Prostate gland (tissue), 2 donors: ENCODE measurements around the gene ULK1. TPM values are rescaled to one million over a fixed set of nuclear protein-coding genes. Genes with fewer than 3 reads are reported as not detected.

Experiments used
- DNase-seq: peaks from one replicate; pipeline ENCODE4 v3.0.0-alpha.2; 2019; ENCODE audit warnings: low spot score
- H3K27ac ChIP-seq, 2 donors: fragments of 200-600 bp; sonication (generic); 2 replicates each; pipeline ENCODE4 v1.5.1; 2017 to 2019
- H3K27me3 ChIP-seq: fragments of 200-600 bp; sonication (generic); replicated peaks from 2 replicates; pipeline ENCODE4 v1.5.1; 2019; ENCODE audit not compliant: insufficient read depth
- H3K36me3 ChIP-seq, 2 donors: fragments of 200-600 bp; sonication (generic); 1 replicate in 1 of 2; 2 replicates in 1 of 2; pipeline versions ENCODE4 v1.5.1 to v1.8.1; 2017 to 2019
- H3K4me1 ChIP-seq: fragments of 200-600 bp; sonication (generic); replicated peaks from 2 replicates; pipeline ENCODE4 v1.5.1; 2019
- H3K4me3 ChIP-seq, 2 donors: fragments of 200-600 bp; sonication (generic); 2 replicates each; pipeline ENCODE4 v1.5.1; 2017 to 2019
- H3K9me3 ChIP-seq: fragments of 200-600 bp; sonication (generic); 2 replicates; pipeline ENCODE4 v1.5.1; 2017
- POLR2A ChIP-seq: fragments of 450-650 bp; IDR thresholded peaks from one replicate; pipeline ENCODE4 v1.6.1; 2016; ENCODE audit warnings: antibody characterized with exemption, mild to moderate bottlenecking
- POLR2AphosphoS5 ChIP-seq: sonication (generic); formaldehyde crosslinking; IDR thresholded peaks from one replicate; pipeline ENCODE4 v1.6.1; 2017; ENCODE audit warnings: antibody characterized with exemption
- WGBS: methylation state at CpG from one replicate; pipeline ENCODE4 v1.1.5; 2018; 5-methylcytosine and 5-hydroxymethylcytosine counted together
- intact Hi-C: fragments of 100-400 bp; cut with DNase I; formaldehyde crosslinking; loops from one replicate; pipeline ENCODE4 v1.14.2; 2022
- total RNA-seq, 2 donors: library from RNA; depleted of rRNA; stranded (reverse); fragments of >200 nt; gene quantifications; one replicate each; pipeline ENCODE4 v1.1.0, GENCODE V29; 2016
- TF ChIP-seq, protein P1 (sequence below), 4 experiments: fragments of 200-600 bp in 2 of 4; fragments of 450-650 bp in 2 of 4; sonication (generic) in 2 of 4; IDR thresholded peaks; 1 replicate in 3 of 4; 2 replicates in 1 of 4; pipeline ENCODE4 v1.5.1; 2016 to 2019; ENCODE audit warnings: antibody characterized with exemption in 4 of 4, mild to moderate bottlenecking in 2 of 4, moderate library complexity in 2 of 4

The ULK1 gene
- total RNA-seq, 2 donors from 2014 or later: 26.2 to 62.5 TPM

DNA sequence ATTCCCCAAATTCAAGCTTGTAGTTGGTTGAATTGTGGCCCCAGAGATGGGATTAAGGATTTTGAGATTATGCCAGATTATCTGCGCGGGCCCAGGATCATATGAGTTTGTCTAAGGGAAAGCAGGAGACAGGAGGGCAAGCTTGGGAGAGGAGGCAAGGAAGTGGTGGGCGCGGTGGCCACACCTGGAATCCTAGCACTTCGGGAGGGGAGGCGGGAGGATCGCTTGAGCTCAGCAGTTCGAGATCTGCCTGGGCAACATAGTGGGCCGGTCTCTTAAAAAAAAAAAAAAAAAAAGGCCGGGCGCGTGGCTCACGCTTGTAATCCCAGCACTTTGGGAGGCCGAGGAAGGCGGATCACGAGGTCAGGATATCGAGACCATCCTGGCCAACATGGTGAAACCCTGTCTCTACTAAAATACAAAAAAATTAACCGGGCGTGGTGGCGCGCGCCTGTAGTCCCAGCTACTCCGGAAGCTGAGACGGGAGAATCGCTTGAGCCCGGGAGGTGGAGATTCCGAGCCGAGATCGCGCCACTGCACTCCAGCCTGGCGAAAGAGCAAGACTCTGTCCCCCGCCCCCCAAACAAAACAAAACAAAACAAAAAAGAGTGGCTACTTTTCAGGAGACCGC lies 33.8 kb downstream of the ULK1 start:
- intact Hi-C loops: no loop called here
- WGBS: 39% methylated on average over 33 of the region's 33 CpGs

DNA sequence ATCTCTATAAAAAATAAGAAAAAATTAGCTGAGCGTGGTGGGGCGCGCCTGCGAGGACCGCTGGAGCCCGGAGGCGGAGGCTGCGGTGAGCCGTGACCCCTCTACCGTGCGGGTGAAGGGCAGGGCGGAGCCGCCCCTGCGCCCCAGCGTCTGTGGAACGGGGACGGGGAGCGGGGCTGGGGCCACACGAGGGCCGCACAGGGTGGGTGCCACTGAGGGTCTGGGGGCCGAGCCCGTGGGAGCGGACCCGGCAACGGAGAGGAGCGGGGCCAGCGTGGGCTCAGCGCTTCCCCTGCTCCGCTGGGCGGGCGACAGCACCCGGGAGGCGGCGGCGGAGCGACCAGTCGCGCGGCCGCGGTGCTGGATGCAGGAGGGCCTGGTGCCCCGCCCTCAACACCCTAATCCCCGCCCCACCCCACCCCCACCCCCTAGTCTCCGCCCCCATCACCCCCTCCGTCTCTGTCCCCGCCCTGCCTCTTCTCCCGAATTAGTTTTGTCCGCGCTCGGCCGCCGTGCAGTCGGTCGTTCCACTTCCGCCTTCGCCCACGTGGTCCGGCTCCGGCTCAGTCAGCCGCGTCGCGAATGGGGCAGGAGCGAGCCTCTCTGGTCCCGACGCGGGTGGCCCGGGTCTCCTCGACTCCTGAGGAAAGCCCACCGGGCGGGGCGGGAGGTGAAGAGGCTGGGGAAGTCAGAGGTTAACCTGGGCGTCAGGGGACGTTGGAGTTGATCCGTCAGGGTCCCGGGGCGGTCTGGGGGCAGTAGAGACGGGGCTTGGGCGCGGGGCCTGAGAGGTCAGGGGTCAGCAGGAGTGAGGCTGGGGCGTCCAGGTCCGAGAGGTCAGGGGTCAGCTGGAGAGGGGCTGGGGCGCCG lies 34.5 kb downstream of the ULK1 start, which contains the start of gene PUS1:
PUS1 (plus strand) TSS at position 566 of the 870 bp plus-strand sequence. CDS start 447 bp downstream, outside the sequence.
- Histone ChIP-seq H3K27me3 (no peaks in the 10 kb centered on the region), H3K36me3 (no peaks in the 10 kb centered on the region)

More for the DNA sequence above, 33.8 kb downstream of the ULK1 start:
- Histone ChIP-seq H3K4me3 (peak overlapping the region; percentile 58 to 64), H3K9me3 (no peaks in the 10 kb centered on the region), H3K4me1 (no peaks in the 10 kb centered on the region), H3K36me3 (no peaks in the 10 kb centered on the region), H3K27me3 (no peaks in the 10 kb centered on the region), H3K27ac (peak overlapping the region; percentile 80)
- no peak for DNase-seq
- no peak for TF ChIP-seq POLR2A
- TF ChIP-seq, protein P1, sequence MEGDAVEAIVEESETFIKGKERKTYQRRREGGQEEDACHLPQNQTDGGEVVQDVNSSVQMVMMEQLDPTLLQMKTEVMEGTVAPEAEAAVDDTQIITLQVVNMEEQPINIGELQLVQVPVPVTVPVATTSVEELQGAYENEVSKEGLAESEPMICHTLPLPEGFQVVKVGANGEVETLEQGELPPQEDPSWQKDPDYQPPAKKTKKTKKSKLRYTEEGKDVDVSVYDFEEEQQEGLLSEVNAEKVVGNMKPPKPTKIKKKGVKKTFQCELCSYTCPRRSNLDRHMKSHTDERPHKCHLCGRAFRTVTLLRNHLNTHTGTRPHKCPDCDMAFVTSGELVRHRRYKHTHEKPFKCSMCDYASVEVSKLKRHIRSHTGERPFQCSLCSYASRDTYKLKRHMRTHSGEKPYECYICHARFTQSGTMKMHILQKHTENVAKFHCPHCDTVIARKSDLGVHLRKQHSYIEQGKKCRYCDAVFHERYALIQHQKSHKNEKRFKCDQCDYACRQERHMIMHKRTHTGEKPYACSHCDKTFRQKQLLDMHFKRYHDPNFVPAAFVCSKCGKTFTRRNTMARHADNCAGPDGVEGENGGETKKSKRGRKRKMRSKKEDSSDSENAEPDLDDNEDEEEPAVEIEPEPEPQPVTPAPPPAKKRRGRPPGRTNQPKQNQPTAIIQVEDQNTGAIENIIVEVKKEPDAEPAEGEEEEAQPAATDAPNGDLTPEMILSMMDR (IDR thresholded peaks at IDR 0.05): no peak
- no peak for TF ChIP-seq POLR2AphosphoS5

DNA sequence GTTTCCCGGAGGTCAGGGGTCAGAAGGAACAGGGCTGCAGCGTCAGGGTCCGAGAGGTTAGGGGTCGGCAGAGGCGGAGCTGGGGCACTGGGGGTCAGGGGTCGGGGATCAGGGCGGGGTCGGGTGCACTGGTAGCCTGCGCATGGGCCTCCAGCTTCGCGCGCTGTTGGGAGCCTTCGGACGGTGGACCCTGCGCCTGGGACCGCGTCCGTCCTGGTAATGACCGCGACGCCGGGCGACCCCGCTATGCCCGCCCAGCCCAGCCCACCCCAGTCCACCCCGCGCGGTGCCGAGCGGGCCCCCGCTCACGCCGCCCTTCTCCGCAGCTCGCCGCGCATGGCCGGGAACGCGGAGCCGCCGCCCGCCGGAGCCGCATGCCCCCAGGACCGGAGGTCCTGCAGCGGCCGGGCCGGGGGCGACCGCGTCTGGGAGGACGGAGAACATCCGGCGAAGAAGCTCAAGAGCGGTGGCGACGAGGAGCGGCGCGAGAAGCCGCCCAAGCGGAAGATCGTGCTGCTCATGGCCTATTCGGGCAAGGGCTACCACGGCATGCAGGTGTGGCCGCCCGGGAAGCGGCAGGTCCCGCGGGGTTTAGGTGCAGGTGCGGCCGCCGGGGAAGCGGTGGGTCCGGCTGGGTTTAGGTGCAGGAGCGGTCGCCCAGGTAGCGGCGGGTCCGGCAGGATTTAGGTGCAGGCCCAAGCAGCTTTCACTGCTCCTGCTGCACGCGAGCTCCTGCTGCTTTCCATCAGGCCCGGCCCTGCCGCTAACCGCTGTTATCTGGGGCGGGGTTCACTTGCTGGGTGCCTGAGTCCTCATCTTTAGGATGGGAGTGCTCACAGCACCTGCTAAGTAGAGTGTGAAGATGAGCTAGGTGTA lies 35.4 kb downstream of the ULK1 start:
- H3K36me3 ChIP-seq: no peaks in the 10 kb centered on the region
- no peak for DNase-seq
- H3K27me3 ChIP-seq: no peaks in the 10 kb centered on the region
- intact Hi-C loops: loop anchor here (1.0 to 2.0 kb wide), 2 partner anchors 19 to 36 kb away; partner anchors contain the start of genes EP400 and ULK1
- no peaks in the 10 kb centered on the region for H3K4me1 ChIP-seq
- TF ChIP-seq POLR2AphosphoS5 (no peak), POLR2A (no peak)
- TF ChIP-seq, protein P1 (IDR thresholded peaks at IDR 0.05): no peak
- H3K4me3 ChIP-seq: peak overlapping the region; percentile 58 to 64
- H3K9me3 ChIP-seq: no peaks in the 10 kb centered on the region
- WGBS: under 1% methylated on average over 60 of the region's 87 CpGs
- H3K27ac ChIP-seq: peak overlapping the region in 1 of 2 donors; percentile 80

More for the DNA sequence above, 34.5 kb downstream of the ULK1 start, which contains the start of gene PUS1:
- no peaks in the 10 kb centered on the region for H3K9me3 ChIP-seq
- WGBS: 1% methylated on average over 75 of the region's 84 CpGs
- intact Hi-C loops: loop anchor here (1.0 kb wide), 1 partner anchor 35 kb away; the partner anchor contains the start of gene ULK1
- H3K4me1 ChIP-seq: no peaks in the 10 kb centered on the region
- peak within 1 kb of the TSS; percentile 80 for H3K27ac ChIP-seq
- peak within 1 kb of the TSS; percentile 58 to 64 for H3K4me3 ChIP-seq
- DNase-seq: peak; percentile 92
- TF ChIP-seq POLR2A (peak; percentile 68), POLR2AphosphoS5 (peak; percentile 95)
- TF ChIP-seq, protein P1 (IDR thresholded peaks at IDR 0.05): peak in 1 of 4 experiments; percentile 13

DNA sequence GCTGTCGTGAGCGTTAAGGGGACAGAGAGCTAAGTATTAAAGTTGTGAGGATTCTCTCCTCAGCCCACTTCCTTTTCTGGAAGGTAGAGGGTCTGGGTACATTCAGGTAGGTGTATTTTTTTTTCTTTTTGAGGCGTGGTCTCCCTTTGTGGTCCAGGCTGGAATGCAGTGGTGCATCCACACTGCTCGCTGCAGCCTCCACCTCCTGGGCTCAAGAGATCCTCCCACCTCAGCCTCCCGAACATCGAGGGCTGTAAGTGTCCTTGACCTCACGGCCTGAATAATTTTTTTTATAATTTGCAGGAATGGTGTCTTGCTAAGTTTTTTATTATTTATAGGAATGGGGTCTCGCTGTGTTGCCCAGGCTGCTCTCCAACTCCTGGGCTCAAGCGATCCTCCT lies 36.1 kb downstream of the ULK1 start:
- H3K27me3 ChIP-seq: no peaks in the 10 kb centered on the region
- intact Hi-C loops: loop anchor here (2.0 kb wide), 1 partner anchor 18 kb away; the partner anchor contains the start of gene EP400
- H3K27ac ChIP-seq: no peak overlapping the region
- 87% methylated on average over 9 of the region's 9 CpGs for WGBS
- H3K9me3 ChIP-seq: no peaks in the 10 kb centered on the region
- no peaks in the 10 kb centered on the region for H3K36me3 ChIP-seq
- peak overlapping the region; percentile 58 to 64 for H3K4me3 ChIP-seq
- no peaks in the 10 kb centered on the region for H3K4me1 ChIP-seq
- no peak for DNase-seq
- TF ChIP-seq POLR2AphosphoS5 (no peak), POLR2A (no peak)
- TF ChIP-seq, protein P1 (IDR thresholded peaks at IDR 0.05): no peak
